ENCODE data around the gene POGZ. TPM values are rescaled to one million over a fixed set of nuclear protein-coding genes. Genes with fewer than 3 reads are reported as not detected.

The POGZ gene
- total RNA-seq, 1 experiment from 2014 or later = 98.4 TPM

GRCh38 chr1:151403612-151404011 lies 55.7 kb downstream of the POGZ start:
- H3K9me3 ChIP-seq (ENCODE audit: low read depth, low read length, poor library complexity, severe bottlenecking) = no peaks in the 10 kb centered on the region
- no peak for DNase-seq (ENCODE audit: low spot score)
- H3K27me3 ChIP-seq (replicated peaks; ENCODE audit: insufficient read depth, low read depth, low read length, poor library complexity) = no peaks in the 10 kb centered on the region
- peaks cover 85% of the 10 kb centered on the region for H3K36me3 ChIP-seq (ENCODE audit: insufficient read depth, low read length, poor library complexity, severe bottlenecking)
- ChIA-PET POLR2A (ENCODE audit: low non-redundant PET) (no interaction called here), CTCF (no interaction called here)
- H3K27ac ChIP-seq (ENCODE audit: low read depth, low read length, poor library complexity, severe bottlenecking) = peak overlapping the region; percentile 7
- H3K4me1 ChIP-seq (ENCODE audit: insufficient read depth, low read length, poor library complexity, severe bottlenecking) = peaks cover 8% of the 10 kb centered on the region
- no peak overlapping the region for H3K4me3 ChIP-seq (ENCODE audit: low read depth, low read length, poor library complexity, severe bottlenecking)
- TSS peak; percentile 10 for BruUV-seq (replicated peaks)
- TF ChIP-seq EZH2 (IDR thresholded peaks at IDR 0.05; ENCODE audit: borderline replicate concordance, low read depth, low read length, poor library complexity, severe bottlenecking) (no peak), CTCF (conservative IDR thresholded peaks at IDR 0.05; ENCODE audit: low read depth, low read length) (no peak)
- intact Hi-C loops (cut with micrococcal nuclease; ENCODE audit: unreplicated experiment) = no loop called here

- Histone ChIP-seq H3K4me1 (ENCODE audit: insufficient read depth, low read length, poor library complexity, severe bottlenecking) (peaks cover 8% of the 10 kb centered on the region), H3K36me3 (ENCODE audit: insufficient read depth, low read length, poor library complexity, severe bottlenecking) (peaks cover 76% of the 10 kb centered on the region), H3K4me3 (ENCODE audit: low read depth, low read length, poor library complexity, severe bottlenecking) (no peak overlapping the region), H3K9me3 (ENCODE audit: low read depth, low read length, poor library complexity, severe bottlenecking) (no peaks in the 10 kb centered on the region), H3K27ac (ENCODE audit: low read depth, low read length, poor library complexity, severe bottlenecking) (peak overlapping the region; percentile 7), H3K27me3 (replicated peaks; ENCODE audit: insufficient read depth, low read depth, low read length, poor library complexity) (no peaks in the 10 kb centered on the region)
- TF ChIP-seq EZH2 (IDR thresholded peaks at IDR 0.05; ENCODE audit: borderline replicate concordance, low read depth, low read length, poor library complexity, severe bottlenecking) (no peak), CTCF (conservative IDR thresholded peaks at IDR 0.05; ENCODE audit: low read depth, low read length) (no peak)
- no peak for DNase-seq (ENCODE audit: low spot score)
- intact Hi-C loops (cut with micrococcal nuclease; ENCODE audit: unreplicated experiment) = no loop called here
- POLR2A ChIA-PET (ENCODE audit: low non-redundant PET) = no interaction called here
- CTCF ChIA-PET = no interaction called here
- BruUV-seq (replicated peaks) = no TSS peak
Measured at GRCh38 chr1:151402764-151403163, 56.5 kb downstream of the POGZ start.

- ChIA-PET CTCF (no interaction called here), POLR2A (ENCODE audit: low non-redundant PET) (no interaction called here)
- H3K27me3 ChIP-seq (replicated peaks; ENCODE audit: insufficient read depth, low read depth, low read length, poor library complexity) = no peaks in the 10 kb centered on the region
- BruUV-seq (replicated peaks) = no TSS peak
- H3K4me3 ChIP-seq (ENCODE audit: low read depth, low read length, poor library complexity, severe bottlenecking) = no peak overlapping the region
- peaks cover 8% of the 10 kb centered on the region for H3K4me1 ChIP-seq (ENCODE audit: insufficient read depth, low read length, poor library complexity, severe bottlenecking)
- intact Hi-C loops (cut with micrococcal nuclease; ENCODE audit: unreplicated experiment) = no loop called here
- peaks cover 69% of the 10 kb centered on the region for H3K36me3 ChIP-seq (ENCODE audit: insufficient read depth, low read length, poor library complexity, severe bottlenecking)
- TF ChIP-seq CTCF (conservative IDR thresholded peaks at IDR 0.05; ENCODE audit: low read depth, low read length) (no peak), EZH2 (IDR thresholded peaks at IDR 0.05; ENCODE audit: borderline replicate concordance, low read depth, low read length, poor library complexity, severe bottlenecking) (no peak)
- no peak overlapping the region for H3K27ac ChIP-seq (ENCODE audit: low read depth, low read length, poor library complexity, severe bottlenecking)
- DNase-seq (ENCODE audit: low spot score) = no peak
- H3K9me3 ChIP-seq (ENCODE audit: low read depth, low read length, poor library complexity, severe bottlenecking) = no peaks in the 10 kb centered on the region
Measured at GRCh38 chr1:151401860-151402259, 57.4 kb downstream of the POGZ start.
